Body of pancreas (tissue), 4 donors: ENCODE results near the gene LPAR3. TPM values are rescaled to one million over a fixed set of nuclear protein-coding genes. Genes with fewer than 3 reads are reported as not detected.
A peak's percentile ranks its signal among the peaks of the same experiment; 100 is the strongest.

Experiments used
- ATAC-seq: fragments of 150-250 bp; one replicate; pipeline ENCODE4 v1.9.1; 2016
- DNase-seq, 4 donors: peaks; one replicate each; pipeline ENCODE4 v3.0.0-alpha.2; 2019
- H3K27ac ChIP-seq, 4 donors: fragments of 200-600 bp; sonication (generic); 1 replicate in 3 of 4; 2 replicates in 1 of 4; pipeline versions ENCODE4 v1.5.1 to v1.6.1; 2016 to 2019; ENCODE audit warnings: mild to moderate bottlenecking in 1 of 4, mixed read lengths in 1 of 4, moderate library complexity in 1 of 4
- H3K27me3 ChIP-seq, 2 donors: fragments of 200-600 bp; sonication (generic); one replicate each; pipeline ENCODE4 v1.6.0; 2016; ENCODE audit warnings: mild to moderate bottlenecking in 1 of 2
- H3K36me3 ChIP-seq, 2 donors: fragments of 200-600 bp; sonication (generic); replicated peaks in 1 of 2; 2 replicates each; pipeline ENCODE4 v1.5.1; 2016; ENCODE audit warnings: low read depth in 2 of 2; ENCODE audit not compliant: insufficient read depth in 1 of 2
- H3K4me1 ChIP-seq: fragments of 200-600 bp; sonication (generic); one replicate; pipeline ENCODE4 v1.6.0; 2016
- H3K4me3 ChIP-seq, 2 donors: fragments of 200-600 bp; sonication (generic); 1 replicate in 1 of 2; 2 replicates in 1 of 2; pipeline ENCODE4 v1.5.1; 2016 to 2019
- H3K9me3 ChIP-seq, 3 donors: fragments of 200-600 bp; sonication (generic); 1 replicate in 2 of 3; 2 replicates in 1 of 3; pipeline ENCODE4 v1.5.1; 2016
- CTCF ChIP-seq, 7 experiments: fragments of 450-650 bp in 4 of 7; fragments of 200-600 bp in 3 of 7; sonication (generic) in 3 of 7; IDR thresholded peaks; one replicate each; pipeline ENCODE4 v1.5.1; 2016 to 2019; ENCODE audit warnings: antibody characterized with exemption in 7 of 7
- POLR2A ChIP-seq, 3 donors: fragments of 450-650 bp; IDR thresholded peaks; one replicate each; pipeline ENCODE4 v1.6.1; 2016; ENCODE audit warnings: antibody characterized with exemption in 3 of 3, mild to moderate bottlenecking in 2 of 3
- WGBS, 2 donors: methylation state at CpG; one replicate each; pipeline ENCODE4 v1.1.5; 2017; 5-methylcytosine and 5-hydroxymethylcytosine counted together
- intact Hi-C: fragments of 100-400 bp; cut with DNase I; formaldehyde crosslinking; loops from one replicate; pipeline ENCODE4 v1.15.1; 2023
- total RNA-seq, 2 donors: library from RNA; depleted of rRNA; stranded (reverse); fragments of >200 nt; gene quantifications; one replicate each; pipeline ENCODE4 v1.1.0, GENCODE V29; 2016

Gene LPAR3
- total RNA-seq, 2 donors from 2014 or later = 17.1 to 19.7 TPM

DNA sequence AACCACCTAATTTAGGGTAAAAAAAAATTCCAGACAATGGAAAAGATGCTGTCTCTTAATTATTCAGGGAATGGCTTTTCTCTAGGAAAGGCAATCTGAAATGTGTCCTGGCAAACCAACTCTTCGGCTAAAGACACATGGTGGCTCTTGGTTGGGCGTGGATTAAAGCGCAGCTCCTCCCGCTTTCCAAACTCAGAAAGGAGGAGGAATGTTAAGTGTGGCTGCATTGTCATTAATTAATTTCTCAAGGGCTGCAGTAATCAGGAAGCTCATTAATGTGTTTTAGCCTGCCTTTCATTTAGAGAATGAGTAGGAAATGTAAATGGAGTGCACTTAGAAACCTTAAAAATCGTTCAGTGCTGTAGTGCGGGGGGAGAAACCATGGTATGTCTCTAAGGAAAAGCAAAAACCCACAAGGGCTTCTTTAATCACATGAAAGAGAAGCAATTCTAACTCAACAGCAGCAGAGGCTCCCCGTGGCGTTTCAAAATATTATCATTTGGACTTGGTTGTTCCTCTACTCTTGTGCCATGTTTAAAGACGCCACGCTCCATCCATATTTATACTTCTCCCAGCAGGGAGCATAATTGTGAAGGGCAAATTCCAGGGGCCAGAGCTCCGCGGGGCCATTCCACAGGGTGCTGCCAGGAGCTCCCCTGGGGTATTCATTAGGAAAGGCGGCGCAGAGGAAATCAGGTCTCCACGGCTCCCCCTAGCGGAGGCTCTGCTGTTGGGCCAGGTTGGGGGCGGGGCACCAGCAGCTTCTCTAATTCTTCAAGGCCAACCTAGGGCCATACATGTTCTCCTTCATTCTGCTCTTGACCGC lies 110.8 kb downstream of the LPAR3 start:
- intact Hi-C loops = no loop called here
- no peaks in the 10 kb centered on the region for H3K36me3 ChIP-seq
- WGBS, 2 donors = 52 to 54% methylated on average over 18 of the region's 18 CpGs
- TF ChIP-seq POLR2A (IDR thresholded peaks at IDR 0.05) = no peak
- peak; percentile 46 to 67 (median 60) for TF ChIP-seq CTCF (IDR thresholded peaks at IDR 0.05)
- H3K27ac ChIP-seq = no peak overlapping the region
- peak; percentile 70 to 87 (median 76) for DNase-seq
- H3K4me3 ChIP-seq = no peak overlapping the region
- H3K27me3 ChIP-seq = no peaks in the 10 kb centered on the region
- no peaks in the 10 kb centered on the region for H3K4me1 ChIP-seq
- no peaks in the 10 kb centered on the region for H3K9me3 ChIP-seq
- ATAC-seq = peak; percentile 77

DNA sequence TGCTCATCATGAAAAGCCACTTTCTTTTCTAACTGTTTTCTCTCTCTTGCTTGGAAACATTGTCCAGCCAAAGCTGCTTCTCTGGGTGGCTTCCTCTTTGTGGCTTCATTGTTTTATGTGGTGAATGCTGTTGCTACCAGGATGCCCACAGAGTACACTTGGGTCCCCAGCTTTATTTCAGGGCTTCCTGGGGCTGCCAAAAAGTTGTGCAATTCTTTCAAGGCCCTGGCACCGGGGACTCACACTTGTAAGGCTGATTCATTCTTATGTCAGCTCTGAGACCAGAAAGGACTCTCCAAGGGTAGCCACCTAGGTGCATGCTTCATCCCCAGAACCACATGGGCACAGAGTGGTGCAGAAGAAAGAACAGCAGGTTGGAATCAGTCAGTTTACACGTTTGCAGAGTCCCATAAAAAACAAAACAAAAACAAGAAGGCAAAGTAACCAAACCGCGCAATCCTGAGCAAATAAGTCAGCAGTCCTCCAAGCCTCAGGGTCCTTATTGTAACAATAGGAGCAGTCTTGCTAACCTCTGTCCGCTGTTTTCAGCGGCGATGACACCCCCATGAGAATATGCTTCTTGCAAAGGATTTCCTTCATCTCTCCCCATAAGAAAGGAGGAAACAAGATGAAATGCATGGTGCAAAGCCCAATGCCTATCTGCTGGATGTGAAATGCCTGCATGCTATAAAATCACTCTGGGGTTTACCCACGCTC lies 112.8 kb downstream of the LPAR3 start:
- Histone ChIP-seq H3K9me3 (no peaks in the 10 kb centered on the region), H3K4me3 (no peak overlapping the region), H3K27me3 (no peaks in the 10 kb centered on the region), H3K36me3 (no peaks in the 10 kb centered on the region), H3K4me1 (no peaks in the 10 kb centered on the region), H3K27ac (no peak overlapping the region)
- peak in 1 of 4 donors; percentile 30 for DNase-seq
- 57 to 67% methylated on average over 8 of the region's 8 CpGs for WGBS, 2 donors
- no peak for ATAC-seq
- intact Hi-C loops = no loop called here
- no peak for TF ChIP-seq CTCF (IDR thresholded peaks at IDR 0.05)
- no peak for TF ChIP-seq POLR2A (IDR thresholded peaks at IDR 0.05)

- intact Hi-C loops = no loop called here
- no peaks in the 10 kb centered on the region for H3K27me3 ChIP-seq
- TF ChIP-seq POLR2A (IDR thresholded peaks at IDR 0.05) (no peak), CTCF (IDR thresholded peaks at IDR 0.05) (no peak)
- 73 to 87% methylated on average over 5 of the region's 5 CpGs for WGBS, 2 donors
- no peak for ATAC-seq
- no peak for DNase-seq
- no peaks in the 10 kb centered on the region for H3K4me1 ChIP-seq
- H3K27ac ChIP-seq = no peak overlapping the region
- H3K9me3 ChIP-seq = no peaks in the 10 kb centered on the region
- H3K36me3 ChIP-seq = no peaks in the 10 kb centered on the region
- no peak overlapping the region for H3K4me3 ChIP-seq
Observed at GRCh38 chr1:84776639-84777038, 116.4 kb downstream of the LPAR3 start.

GRCh38 chr1:84775535-84775920 lies 117.5 kb downstream of the LPAR3 start:
- DNase-seq = no peak
- Histone ChIP-seq H3K4me3 (no peak overlapping the region), H3K36me3 (no peaks in the 10 kb centered on the region), H3K27ac (no peak overlapping the region), H3K4me1 (no peaks in the 10 kb centered on the region), H3K27me3 (no peaks in the 10 kb centered on the region), H3K9me3 (no peaks in the 10 kb centered on the region)
- 46 to 82% methylated on average over 3 of the region's 3 CpGs for WGBS, 2 donors
- ATAC-seq = no peak
- TF ChIP-seq CTCF (IDR thresholded peaks at IDR 0.05) = no peak
- no peak for TF ChIP-seq POLR2A (IDR thresholded peaks at IDR 0.05)
- intact Hi-C loops = no loop called here
